Astrocyte of the spinal cord (primary cell): ENCODE data around the gene NACC2.
A peak's percentile ranks its signal among the peaks of the same experiment; 100 is the strongest.

Source experiments
- DNase-seq: peaks from one replicate; pipeline ENCODE4 v3.0.0; 2011; ENCODE audit warnings: low read depth, low spot score
- H3K4me3 ChIP-seq: 2 replicates; pipeline ENCODE4 v1.5.1; 2011; ENCODE audit warnings: low read depth, mild to moderate bottlenecking, low read length, moderate library complexity
- CTCF ChIP-seq: IDR thresholded peaks from 2 replicates; pipeline ENCODE4 v1.5.1; 2012; ENCODE audit warnings: low read depth, mild to moderate bottlenecking, low read length, inconsistent platforms
- in situ Hi-C: cut with HindIII; loops from 2 replicates; pipeline ENCODE4 v1.10.0; 2017; ENCODE audit warnings: low sequenced_read_pairs

Gene NACC2

GRCh38 chr9:136049491-136050265, 45.4 kb downstream of the NACC2 start:
- in situ Hi-C loops = no loop called here
- DNase-seq = no peak
- TF ChIP-seq CTCF = no peak
- peak overlapping the region; percentile 58 for H3K4me3 ChIP-seq

- no peak for DNase-seq
- in situ Hi-C loops = no loop called here
- TF ChIP-seq CTCF = no peak
- H3K4me3 ChIP-seq = no peak overlapping the region
Measured at GRCh38 chr9:136048560-136049411, 46.3 kb downstream of the NACC2 start.

GRCh38 chr9:136047775-136048559, 47.1 kb downstream of the NACC2 start:
- in situ Hi-C loops = no loop called here
- H3K4me3 ChIP-seq = no peak overlapping the region
- DNase-seq = no peak
- TF ChIP-seq CTCF = no peak

GRCh38 chr9:136047076-136047774, 47.9 kb downstream of the NACC2 start:
- in situ Hi-C loops = no loop called here
- TF ChIP-seq CTCF = no peak
- no peak overlapping the region for H3K4me3 ChIP-seq
- DNase-seq = no peak

- in situ Hi-C loops = no loop called here
- DNase-seq = no peak
- H3K4me3 ChIP-seq = no peak overlapping the region
Measured at GRCh38 chr9:136046554-136046920, 48.6 kb downstream of the NACC2 start.

More at GRCh38 chr9:136046554-136046920, 48.6 kb downstream of the NACC2 start:
- no peak for TF ChIP-seq CTCF
